SU-DHL-6 (cell line): Measurements from ENCODE around the gene FKBP8.

ENCODE experiments used
- H2AFZ ChIP-seq: fragments of 200-600 bp; sonication (generic); 2 replicates; pipeline ENCODE4 v1.6.1; 2014; ENCODE audit warnings: low read depth, mild to moderate bottlenecking, moderate library complexity, mixed read lengths, antibody characterized with exemption, low read length; ENCODE audit not compliant: severe bottlenecking
- H3F3A ChIP-seq: fragments of 200-600 bp; shearing (Covaris generic); 2 replicates; pipeline ENCODE4 v1.6.0; 2016; ENCODE audit warnings: antibody characterized with exemption, mild to moderate bottlenecking; ENCODE audit not compliant: insufficient read depth
- H3K27ac ChIP-seq: fragments of 200-600 bp; sonication (generic); 2 replicates; pipeline ENCODE4 v1.5.1; 2016; ENCODE audit warnings: low read depth, mild to moderate bottlenecking, low read length, moderate library complexity, mixed read lengths
- H3K27me3 ChIP-seq: fragments of 200-600 bp; sonication (generic), shearing (Covaris generic); 2 replicates; pipeline ENCODE4 v1.6.0; 2014; ENCODE audit warnings: mild to moderate bottlenecking, low read length
- H3K36me3 ChIP-seq: fragments of 200-600 bp; sonication (generic); 2 replicates; pipeline ENCODE4 v1.6.1; 2014; ENCODE audit warnings: mild to moderate bottlenecking, low read length, mixed read lengths
- H3K4me2 ChIP-seq: fragments of 300-600, 200-600 bp; shearing (Covaris generic), sonication (generic); 2 replicates; pipeline ENCODE4 v1.6.0; 2014; ENCODE audit warnings: low read length, low read depth, mild to moderate bottlenecking; ENCODE audit not compliant: poor library complexity, severe bottlenecking
- H3K4me3 ChIP-seq: fragments of 200-600 bp; sonication (generic); 2 replicates; pipeline ENCODE4 v1.5.1; 2014; ENCODE audit warnings: antibody characterized with exemption, low read length, mild to moderate bottlenecking, mixed read lengths; ENCODE audit not compliant: insufficient read depth, poor library complexity, severe bottlenecking
- H3K79me2 ChIP-seq: fragments of 200-600 bp; sonication (generic); 2 replicates; pipeline ENCODE4 v1.6.1; 2014; ENCODE audit warnings: mild to moderate bottlenecking, low read length, moderate library complexity; ENCODE audit not compliant: insufficient read depth
- H3K9ac ChIP-seq: fragments of 200-600 bp; sonication (generic); 2 replicates; pipeline ENCODE4 v1.7.0; 2014; ENCODE audit warnings: mild to moderate bottlenecking, low read length
- H3K9me2 ChIP-seq: fragments of 200-600 bp; sonication (generic); replicated peaks from 2 replicates; pipeline ENCODE4 v1.6.1; 2014; ENCODE audit warnings: low read length; ENCODE audit not compliant: insufficient read depth
- H3K9me3 ChIP-seq: fragments of 200-600 bp; sonication (generic); 2 replicates; pipeline ENCODE4 v1.6.1; 2014; ENCODE audit warnings: low read length, mixed read lengths; ENCODE audit not compliant: insufficient read depth
- H4K20me1 ChIP-seq: fragments of 200-600 bp; sonication (generic); 2 replicates; pipeline ENCODE4 v1.6.1; 2014; ENCODE audit warnings: low read depth, mild to moderate bottlenecking, antibody characterized with exemption, low read length, moderate library complexity, mixed read lengths
- CTCF ChIP-seq: fragments of 200-600 bp; sonication (generic); IDR thresholded peaks from one replicate; pipeline ENCODE4 v1.5.1; 2017; ENCODE audit warnings: antibody characterized with exemption, mild to moderate bottlenecking, low read length, moderate library complexity; ENCODE audit not compliant: insufficient read depth, poor library complexity, severe bottlenecking
- EZH2phosphoT487 ChIP-seq: fragments of 200-600 bp; sonication (generic), shearing (Covaris generic); conservative IDR thresholded peaks from 2 replicates; pipeline ENCODE4 v1.6.1; 2018; ENCODE audit warnings: mild to moderate bottlenecking, antibody characterized with exemption, low read length, moderate library complexity, mixed read lengths

Gene FKBP8

GRCh38 chr19:18496167-18496979, 47.0 kb downstream of the FKBP8 start:
- H3K27ac ChIP-seq, result no peak overlapping the region
- H3K36me3 ChIP-seq, result no peaks in the 10 kb centered on the region
- H4K20me1 ChIP-seq, result no peaks in the 10 kb centered on the region
- H3K4me2 ChIP-seq, result no peak overlapping the region
- H3K4me3 ChIP-seq, result no peak overlapping the region
- H2AFZ ChIP-seq, result no peak overlapping the region
- H3K27me3 ChIP-seq, result no peaks in the 10 kb centered on the region
- H3K79me2 ChIP-seq, result peaks cover 96% of the 10 kb centered on the region
- H3K9me3 ChIP-seq, result no peaks in the 10 kb centered on the region
- no peaks in the 10 kb centered on the region for H3K9me2 ChIP-seq
- no peak overlapping the region for H3K9ac ChIP-seq
- no peaks in the 10 kb centered on the region for H3F3A ChIP-seq
- TF ChIP-seq CTCF (no peak), EZH2phosphoT487 (no peak)

GRCh38 chr19:18495204-18495911, 48.0 kb downstream of the FKBP8 start:
- Histone ChIP-seq H2AFZ (no peak overlapping the region), H3K4me3 (no peak overlapping the region), H4K20me1 (no peaks in the 10 kb centered on the region), H3K9me3 (no peaks in the 10 kb centered on the region), H3K27ac (no peak overlapping the region), H3K9me2 (no peaks in the 10 kb centered on the region), H3K79me2 (peaks cover 86% of the 10 kb centered on the region), H3K27me3 (no peaks in the 10 kb centered on the region), H3F3A (no peaks in the 10 kb centered on the region), H3K9ac (no peak overlapping the region), H3K4me2 (no peak overlapping the region), H3K36me3 (no peaks in the 10 kb centered on the region)
- TF ChIP-seq EZH2phosphoT487, result no peak
- no peak for TF ChIP-seq CTCF

GRCh38 chr19:18494267-18494607, 49.1 kb downstream of the FKBP8 start:
- no peak overlapping the region for H3K4me3 ChIP-seq
- H3K36me3 ChIP-seq, result no peaks in the 10 kb centered on the region
- no peaks in the 10 kb centered on the region for H3K9me2 ChIP-seq
- no peaks in the 10 kb centered on the region for H4K20me1 ChIP-seq
- no peak overlapping the region for H3K9ac ChIP-seq
- H3K9me3 ChIP-seq, result no peaks in the 10 kb centered on the region
- H3K27ac ChIP-seq, result no peak overlapping the region
- no peaks in the 10 kb centered on the region for H3K27me3 ChIP-seq
- H3K79me2 ChIP-seq, result peaks cover 82% of the 10 kb centered on the region
- H2AFZ ChIP-seq, result no peak overlapping the region
- TF ChIP-seq CTCF (no peak), EZH2phosphoT487 (no peak)
- no peaks in the 10 kb centered on the region for H3F3A ChIP-seq
- no peak overlapping the region for H3K4me2 ChIP-seq
